CD4-positive, alpha-beta memory T cell (primary cell): Measurements from ENCODE around the gene GLT1D1. TPM values are rescaled to one million over a fixed set of nuclear protein-coding genes. Genes with fewer than 3 reads are reported as not detected.

Experiments
- CTCF ChIA-PET: fragments of 350-600 bp; sonication (Branson Sonifier 250); formaldehyde crosslinking; loops from one replicate; lab custom pipeline; 2021; ENCODE audit warnings: inconsistent platforms; ENCODE audit not compliant: partially characterized antibody; lab: Charles Lee
- POLR2A ChIA-PET: fragments of 350-600 bp; sonication (Branson Sonifier 250); formaldehyde crosslinking; loops from one replicate; lab custom pipeline; 2021; ENCODE audit not compliant: partially characterized antibody; lab: Charles Lee
- DNase-seq, 5 donors: peaks; one replicate each; pipeline versions ENCODE4 v3.0.0 to v3.0.0-alpha.2; 2020 to 2022; ENCODE audit warnings: mixed read lengths in 1 of 5
- H3K27ac ChIP-seq: one replicate; pipeline ENCODE4 v1.7.0; 2013; ENCODE audit warnings: low read depth, low read length
- H3K27me3 ChIP-seq: 2 replicates; pipeline ENCODE4 v1.7.0; 2013; ENCODE audit warnings: mild to moderate bottlenecking, low read length, moderate library complexity; ENCODE audit not compliant: insufficient read depth
- H3K36me3 ChIP-seq: 2 replicates; pipeline ENCODE4 v1.7.0; 2013; ENCODE audit warnings: mild to moderate bottlenecking, low read length, moderate library complexity; ENCODE audit not compliant: insufficient read depth
- H3K4me1 ChIP-seq: 2 replicates; pipeline ENCODE4 v1.7.0; 2013; ENCODE audit warnings: mild to moderate bottlenecking, low read length, moderate library complexity; ENCODE audit not compliant: insufficient read depth
- H3K4me3 ChIP-seq, 2 donors: one replicate each; pipeline ENCODE4 v1.7.0; 2013; ENCODE audit warnings: low read length in 2 of 2, mild to moderate bottlenecking in 1 of 2
- H3K9me3 ChIP-seq, 2 donors: one replicate each; pipeline ENCODE4 v1.7.0; 2013; ENCODE audit warnings: low read length in 2 of 2, control low read depth in 1 of 2; ENCODE audit not compliant: control insufficient read depth in 1 of 2
- H3K27ac Mint-ChIP-seq, 7 donors: one replicate each; pipeline ENCODE4 v1.8.0; 2020 to 2021; ENCODE audit warnings: mixed read lengths in 7 of 7, mild to moderate bottlenecking in 6 of 7, inconsistent platforms in 3 of 7, moderate library complexity in 3 of 7
- H3K27me3 Mint-ChIP-seq, 2 donors: one replicate each; pipeline ENCODE4 v1.8.0; 2020 to 2021; ENCODE audit warnings: mixed read lengths in 2 of 2
- H3K36me3 Mint-ChIP-seq, 2 donors: one replicate each; pipeline ENCODE4 v1.8.0; 2020 to 2021; ENCODE audit warnings: mixed read lengths in 2 of 2, inconsistent platforms in 1 of 2, mild to moderate bottlenecking in 1 of 2
- H3K4me1 Mint-ChIP-seq, 4 donors: one replicate each; pipeline ENCODE4 v1.8.0; 2020 to 2021; ENCODE audit warnings: mixed read lengths in 4 of 4, mild to moderate bottlenecking in 1 of 4
- H3K4me3 Mint-ChIP-seq, 8 donors: one replicate each; pipeline ENCODE4 v1.8.0; 2020 to 2021; ENCODE audit warnings: mixed read lengths in 8 of 8, mild to moderate bottlenecking in 7 of 8, moderate library complexity in 6 of 8, inconsistent platforms in 3 of 8
- H3K9me3 Mint-ChIP-seq, 8 donors: one replicate each; pipeline ENCODE4 v1.8.0; 2020 to 2021; ENCODE audit warnings: mixed read lengths in 8 of 8, mild to moderate bottlenecking in 5 of 8, inconsistent platforms in 3 of 8, moderate library complexity in 1 of 8
- intact Hi-C: fragments of 100-400 bp; cut with micrococcal nuclease; formaldehyde crosslinking; loops from one replicate; pipeline ENCODE4 v1.15.1; 2023
- polyA plus RNA-seq, 2 donors: library from polyadenylated mRNA; unstranded; fragments of 300-500 nt; fragmentation: Illumina TruSeq; gene quantifications; one replicate each; pipeline ENCODE4 v1.2.3, GENCODE V29; 2021
- total RNA-seq, 2 experiments: library from RNA; stranded (reverse); gene quantifications; one replicate each; pipeline ENCODE4 v1.2.3, GENCODE V29; 2021

Gene GLT1D1
- total and polyA plus RNA-seq, 4 experiments from 2014 or later: not detected

DNA sequence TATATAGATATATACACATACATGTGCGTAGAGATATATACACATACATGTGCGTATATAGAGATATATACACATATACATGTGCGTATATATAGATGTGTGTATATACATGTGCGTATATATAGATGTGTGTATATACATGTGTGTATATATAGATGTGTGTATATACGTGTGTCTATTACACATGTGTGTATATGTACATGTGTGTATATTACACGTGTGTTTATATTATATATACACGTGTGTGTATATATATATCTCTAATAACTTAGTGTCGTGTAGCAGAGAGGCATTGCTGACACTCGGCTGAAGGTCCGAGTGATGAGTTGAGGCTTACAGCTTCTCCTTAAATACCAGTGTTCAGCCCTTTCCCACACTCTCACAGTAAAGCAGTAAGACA lies 133.7 kb downstream of the GLT1D1 start:
- no peak overlapping the region for H3K4me3 ChIP-seq
- H3K27me3 ChIP-seq: no peaks in the 10 kb centered on the region
- Mint-ChIP-seq H3K4me1 (no peaks in the 10 kb centered on the region), H3K9me3 (peaks cover 0 to 8% (median 3%) of the 10 kb centered on the region in 8 donors), H3K4me3 (no peak overlapping the region), H3K27ac (no peak overlapping the region), H3K36me3 (no peaks in the 10 kb centered on the region), H3K27me3 (no peaks in the 10 kb centered on the region)
- no peaks in the 10 kb centered on the region for H3K4me1 ChIP-seq
- H3K36me3 ChIP-seq: no peaks in the 10 kb centered on the region
- no peaks in the 10 kb centered on the region for H3K9me3 ChIP-seq
- CTCF ChIA-PET: no interaction called here
- POLR2A ChIA-PET: no interaction called here
- no peak overlapping the region for H3K27ac ChIP-seq
- DNase-seq: no peak
- intact Hi-C loops: no loop called here

DNA sequence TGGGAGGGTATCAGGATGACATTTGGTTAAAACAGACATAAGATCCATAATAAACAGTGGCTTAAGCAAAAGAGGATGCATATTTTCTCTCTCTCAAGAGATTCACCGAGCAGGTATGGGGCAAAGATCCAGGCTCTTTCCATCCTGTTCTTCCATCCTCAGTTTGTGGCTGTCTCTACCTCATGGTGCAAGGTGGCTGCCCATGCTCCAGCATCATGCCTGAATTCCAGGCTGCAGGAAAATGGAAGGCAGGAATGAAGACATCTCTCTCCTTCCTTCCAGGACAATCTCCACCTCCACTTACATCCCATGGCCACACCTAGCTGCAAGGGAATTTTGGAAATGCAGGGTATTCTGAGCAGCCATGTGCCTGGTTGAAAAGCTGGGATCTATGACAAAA lies 136.0 kb downstream of the GLT1D1 start:
- POLR2A ChIA-PET: no interaction called here
- Histone ChIP-seq H3K9me3 (no peaks in the 10 kb centered on the region), H3K27me3 (no peaks in the 10 kb centered on the region), H3K4me1 (no peaks in the 10 kb centered on the region), H3K27ac (no peak overlapping the region), H3K36me3 (no peaks in the 10 kb centered on the region), H3K4me3 (no peak overlapping the region)
- Mint-ChIP-seq H3K27ac (no peak overlapping the region), H3K27me3 (peaks cover 0 to 3% of the 10 kb centered on the region in 2 donors), H3K4me3 (no peak overlapping the region), H3K4me1 (no peaks in the 10 kb centered on the region), H3K36me3 (no peaks in the 10 kb centered on the region), H3K9me3 (peaks cover 0 to 11% (median 3%) of the 10 kb centered on the region in 8 donors)
- DNase-seq: no peak
- CTCF ChIA-PET: no interaction called here
- intact Hi-C loops: no loop called here

DNA sequence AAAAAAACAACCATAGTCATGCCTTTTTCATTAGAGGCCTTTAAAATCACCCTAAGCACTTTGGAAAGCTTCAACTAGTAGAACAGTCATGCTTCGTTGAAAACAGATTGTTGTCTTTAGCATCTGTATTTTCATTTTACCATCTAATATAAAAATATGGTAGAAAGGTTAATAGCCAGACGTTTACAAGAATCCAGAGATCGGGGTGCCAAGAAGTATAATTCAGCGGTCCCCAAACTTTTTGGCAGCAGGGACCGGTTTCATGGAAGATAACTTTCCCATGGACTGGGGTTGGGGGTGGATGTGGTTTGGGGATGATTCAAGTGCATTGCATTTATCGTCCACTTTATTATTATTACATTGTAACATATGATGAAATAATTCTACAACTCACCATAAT lies 138.4 kb downstream of the GLT1D1 start:
- Mint-ChIP-seq H3K27me3 (peaks cover 1 to 3% of the 10 kb centered on the region in 2 donors), H3K4me3 (no peak overlapping the region), H3K4me1 (no peaks in the 10 kb centered on the region), H3K27ac (no peak overlapping the region), H3K36me3 (no peaks in the 10 kb centered on the region), H3K9me3 (peaks cover 0 to 11% (median 4%) of the 10 kb centered on the region in 8 donors)
- POLR2A ChIA-PET: no interaction called here
- intact Hi-C loops: no loop called here
- H3K27ac ChIP-seq: no peak overlapping the region
- H3K4me1 ChIP-seq: no peaks in the 10 kb centered on the region
- CTCF ChIA-PET: no interaction called here
- no peak for DNase-seq
- no peak overlapping the region for H3K4me3 ChIP-seq
- no peaks in the 10 kb centered on the region for H3K27me3 ChIP-seq
- H3K9me3 ChIP-seq: no peaks in the 10 kb centered on the region
- no peaks in the 10 kb centered on the region for H3K36me3 ChIP-seq

DNA sequence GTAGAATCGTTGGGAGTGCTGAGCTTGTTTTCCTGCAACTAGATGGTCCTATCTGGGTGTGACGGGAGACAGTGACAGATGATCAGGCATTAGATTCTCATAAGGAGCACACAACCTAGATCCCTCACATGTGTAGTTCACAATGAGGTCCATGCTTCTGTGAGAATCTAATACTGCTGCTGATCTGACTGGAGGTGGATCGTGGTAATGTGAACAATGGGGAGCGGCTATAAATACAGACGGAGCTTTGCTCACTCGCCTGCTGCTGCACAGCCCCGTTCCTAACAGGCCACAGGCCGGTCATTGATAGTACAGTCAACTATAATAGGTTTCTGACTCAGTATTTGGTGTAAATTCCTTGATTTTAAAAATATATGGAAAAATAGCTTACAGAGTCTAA lies 138.8 kb downstream of the GLT1D1 start:
- peaks cover 0 to 11% (median 4%) of the 10 kb centered on the region in 8 donors for H3K9me3 Mint-ChIP-seq
- H3K4me3 Mint-ChIP-seq: no peak overlapping the region
- H3K36me3 ChIP-seq: no peaks in the 10 kb centered on the region
- ChIA-PET CTCF (no interaction called here), POLR2A (no interaction called here)
- H3K4me1 ChIP-seq: no peaks in the 10 kb centered on the region
- H3K9me3 ChIP-seq: no peaks in the 10 kb centered on the region
- no peak for DNase-seq
- no peak overlapping the region for H3K27ac Mint-ChIP-seq
- H3K27ac ChIP-seq: no peak overlapping the region
- no peaks in the 10 kb centered on the region for H3K4me1 Mint-ChIP-seq
- no peaks in the 10 kb centered on the region for H3K36me3 Mint-ChIP-seq
- peaks cover 1 to 3% of the 10 kb centered on the region in 2 donors for H3K27me3 Mint-ChIP-seq
- intact Hi-C loops: no loop called here
- H3K4me3 ChIP-seq: no peak overlapping the region
- H3K27me3 ChIP-seq: no peaks in the 10 kb centered on the region

DNA sequence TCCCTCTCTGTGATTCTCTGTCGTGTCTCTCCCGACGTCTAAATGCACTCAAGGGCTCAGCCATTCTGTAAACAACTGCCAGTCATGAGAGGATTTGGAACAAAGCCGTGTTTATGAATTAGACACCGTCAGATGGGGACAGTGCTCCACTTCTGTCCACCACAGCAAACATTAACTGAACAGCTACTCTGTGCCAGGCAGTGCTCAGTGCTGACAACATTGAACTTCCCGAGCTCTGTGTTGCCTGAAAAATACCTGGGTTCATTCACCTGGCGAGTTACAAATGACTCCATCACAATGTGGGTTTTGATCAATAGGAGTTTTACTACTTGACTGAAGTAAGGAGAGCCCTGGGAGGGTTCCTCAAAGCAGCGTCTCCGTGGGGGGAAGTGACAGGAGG lies 139.3 kb downstream of the GLT1D1 start:
- intact Hi-C loops: no loop called here
- CTCF ChIA-PET: no interaction called here
- no peak overlapping the region for H3K4me3 Mint-ChIP-seq
- H3K9me3 Mint-ChIP-seq: peaks cover 0 to 11% (median 4%) of the 10 kb centered on the region in 8 donors
- peaks cover 1 to 3% of the 10 kb centered on the region in 2 donors for H3K27me3 Mint-ChIP-seq
- POLR2A ChIA-PET: no interaction called here
- no peaks in the 10 kb centered on the region for H3K4me1 Mint-ChIP-seq
- Histone ChIP-seq H3K36me3 (no peaks in the 10 kb centered on the region), H3K27ac (no peak overlapping the region), H3K9me3 (no peaks in the 10 kb centered on the region), H3K27me3 (no peaks in the 10 kb centered on the region), H3K4me3 (no peak overlapping the region), H3K4me1 (no peaks in the 10 kb centered on the region)
- DNase-seq: no peak
- H3K27ac Mint-ChIP-seq: no peak overlapping the region
- H3K36me3 Mint-ChIP-seq: no peaks in the 10 kb centered on the region

DNA sequence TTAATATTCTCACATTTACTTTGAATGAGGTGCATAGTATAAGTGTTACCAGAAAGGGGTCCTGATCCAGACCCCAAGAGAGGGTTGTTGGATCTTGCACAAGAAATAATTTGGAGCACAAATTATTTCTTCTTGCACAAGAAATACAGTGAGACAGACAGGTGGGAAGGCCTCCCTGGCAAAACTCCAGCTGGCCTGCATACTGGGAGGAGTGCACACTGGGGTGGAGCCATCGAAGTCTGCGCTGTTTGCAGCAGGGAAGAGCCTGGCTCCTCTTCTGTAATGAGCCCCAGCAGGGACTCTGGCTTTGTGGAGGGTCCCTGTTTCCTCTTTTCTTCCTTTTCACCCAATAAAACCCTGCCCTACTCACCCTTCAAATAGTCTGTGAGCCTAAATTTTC lies 141.6 kb downstream of the GLT1D1 start:
- DNase-seq: no peak
- Histone ChIP-seq H3K27ac (no peak overlapping the region), H3K27me3 (no peaks in the 10 kb centered on the region), H3K4me3 (no peak overlapping the region), H3K4me1 (no peaks in the 10 kb centered on the region), H3K9me3 (no peaks in the 10 kb centered on the region), H3K36me3 (no peaks in the 10 kb centered on the region)
- H3K36me3 Mint-ChIP-seq: no peaks in the 10 kb centered on the region
- H3K9me3 Mint-ChIP-seq: peaks cover 0 to 15% (median 5%) of the 10 kb centered on the region in 8 donors
- POLR2A ChIA-PET: interaction anchor here (0.6 kb wide), 1 partner anchor 17 kb away, joined by 3 read pairs; no protein-coding TSS in a partner anchor
- H3K4me3 Mint-ChIP-seq: no peak overlapping the region
- peaks cover 1 to 3% of the 10 kb centered on the region in 2 donors for H3K27me3 Mint-ChIP-seq
- no peak overlapping the region for H3K27ac Mint-ChIP-seq
- CTCF ChIA-PET: no interaction called here
- no peaks in the 10 kb centered on the region for H3K4me1 Mint-ChIP-seq
- intact Hi-C loops: no loop called here

DNA sequence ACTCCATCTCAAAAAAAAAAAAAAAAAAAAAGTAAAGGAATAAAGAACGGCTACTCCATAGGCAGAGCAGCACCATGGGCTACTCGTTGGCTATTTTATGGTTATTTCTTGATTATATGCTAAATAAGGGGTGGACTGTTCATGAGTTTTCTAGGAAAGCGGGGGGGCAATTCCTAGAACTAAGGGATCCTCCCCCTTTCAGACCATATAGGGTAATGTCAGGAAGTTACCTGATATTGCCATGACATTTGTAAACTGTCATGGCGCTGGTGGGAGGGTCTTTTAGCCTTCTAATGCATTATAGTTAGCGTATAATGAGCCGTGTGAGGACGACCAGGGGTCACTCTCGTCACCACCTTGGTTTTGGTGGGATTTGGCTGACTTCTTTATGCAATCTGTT lies 142.3 kb downstream of the GLT1D1 start:
- Mint-ChIP-seq H3K36me3 (no peaks in the 10 kb centered on the region), H3K27me3 (peaks cover 1 to 3% of the 10 kb centered on the region in 2 donors), H3K27ac (no peak overlapping the region), H3K4me1 (no peaks in the 10 kb centered on the region), H3K4me3 (no peak overlapping the region), H3K9me3 (peaks cover 0 to 19% (median 5%) of the 10 kb centered on the region in 8 donors)
- no peak overlapping the region for H3K4me3 ChIP-seq
- no peaks in the 10 kb centered on the region for H3K9me3 ChIP-seq
- H3K27me3 ChIP-seq: no peaks in the 10 kb centered on the region
- intact Hi-C loops: no loop called here
- ChIA-PET CTCF (no interaction called here), POLR2A (interaction anchor here (0.6 kb wide), 1 partner anchor 16 kb away, joined by 3 read pairs; no protein-coding TSS in a partner anchor)
- no peaks in the 10 kb centered on the region for H3K36me3 ChIP-seq
- H3K4me1 ChIP-seq: no peaks in the 10 kb centered on the region
- H3K27ac ChIP-seq: no peak overlapping the region
- DNase-seq: no peak

DNA sequence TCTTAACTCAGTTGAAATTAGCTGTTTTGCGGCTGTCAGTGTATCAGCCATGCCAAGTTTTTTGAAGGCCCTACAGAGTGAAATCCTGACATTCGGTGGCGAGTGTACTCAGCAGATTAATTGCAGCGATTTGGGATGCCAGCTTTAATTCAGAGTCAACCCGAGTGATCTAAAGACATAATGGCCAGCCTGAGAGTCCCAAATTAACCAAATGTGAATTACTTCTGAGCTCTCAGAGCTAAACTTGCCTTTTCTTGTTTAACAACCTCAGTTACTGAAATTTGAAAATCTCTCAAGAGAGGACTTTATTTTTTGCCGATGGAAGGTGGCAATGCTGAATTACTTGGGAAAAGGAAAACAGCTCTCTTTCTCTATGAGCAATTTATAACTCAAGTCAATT lies 148.5 kb downstream of the GLT1D1 start:
- Histone ChIP-seq H3K27ac (no peak overlapping the region), H3K27me3 (no peaks in the 10 kb centered on the region), H3K4me3 (no peak overlapping the region), H3K4me1 (no peaks in the 10 kb centered on the region), H3K36me3 (no peaks in the 10 kb centered on the region), H3K9me3 (no peaks in the 10 kb centered on the region)
- CTCF ChIA-PET: no interaction called here
- no peaks in the 10 kb centered on the region for H3K27me3 Mint-ChIP-seq
- intact Hi-C loops: no loop called here
- H3K36me3 Mint-ChIP-seq: no peaks in the 10 kb centered on the region
- no peak overlapping the region for H3K27ac Mint-ChIP-seq
- no peak overlapping the region for H3K4me3 Mint-ChIP-seq
- peaks cover 2 to 30% (median 6%) of the 10 kb centered on the region in 8 donors for H3K9me3 Mint-ChIP-seq
- DNase-seq: no peak
- POLR2A ChIA-PET: no interaction called here
- H3K4me1 Mint-ChIP-seq: no peaks in the 10 kb centered on the region
